ENCODE measurements around the gene SLC1A7. TPM values are rescaled to one million over a fixed set of nuclear protein-coding genes. Genes with fewer than 3 reads are reported as not detected.

The SLC1A7 gene
- total RNA-seq, 1 donor from 2014 or later = 0.43 TPM

- no peak for DNase-seq (ENCODE audit: low spot score)
- intact Hi-C loops (cut with DNase I) = no loop called here
Measured at GRCh38 chr1:53165408-53165961, 23.0 kb upstream of the SLC1A7 start.

- intact Hi-C loops (cut with DNase I) = no loop called here
- DNase-seq (ENCODE audit: low spot score) = no peak
Measured at GRCh38 chr1:53163291-53163768, 20.9 kb upstream of the SLC1A7 start.

DNA sequence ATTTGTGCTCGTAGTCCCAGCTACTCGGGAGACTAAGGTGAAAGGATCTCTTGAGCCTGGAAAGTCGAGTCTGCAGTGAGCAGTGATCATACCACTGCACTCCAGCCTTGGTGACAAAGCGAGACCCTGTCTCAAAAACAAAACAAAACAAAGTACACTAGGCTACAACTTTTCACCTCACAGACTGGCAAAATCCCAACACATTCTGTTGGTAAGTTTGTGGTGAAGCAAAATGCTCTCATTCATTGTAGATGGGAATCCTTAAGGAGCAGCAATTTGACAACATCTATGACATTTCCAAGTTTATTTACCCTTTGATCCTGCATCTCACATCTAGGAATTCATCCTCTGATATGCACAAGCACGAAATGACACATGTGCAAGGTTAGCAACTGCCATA lies 20.2 kb upstream of the SLC1A7 start:
- intact Hi-C loops (cut with DNase I) = no loop called here

DNA sequence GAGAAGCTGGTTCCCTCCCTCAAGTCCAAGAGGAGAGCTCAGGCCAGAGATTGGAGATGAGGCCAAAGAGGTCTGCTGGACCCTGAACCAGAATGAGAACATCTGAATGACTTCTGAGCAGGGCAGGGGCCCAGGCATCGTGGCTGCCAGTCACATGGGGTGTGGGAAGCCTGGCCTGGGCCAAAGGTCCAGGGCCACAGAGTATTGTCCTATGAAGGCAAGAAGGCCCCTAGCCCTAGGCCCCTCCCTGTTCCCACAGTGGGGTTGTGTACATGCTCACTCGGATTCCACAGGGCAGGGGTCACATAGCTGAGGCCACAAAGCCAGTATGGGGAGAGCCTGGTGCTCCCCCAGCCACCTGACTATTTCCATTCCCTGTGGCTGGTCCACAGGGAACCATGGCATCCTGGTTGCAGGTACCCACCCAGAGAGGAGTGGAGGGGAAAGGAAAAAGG lies 18.5 kb upstream of the SLC1A7 start:
- intact Hi-C loops (cut with DNase I) = no loop called here
- DNase-seq (ENCODE audit: low spot score) = no peak

More for the DNA sequence above, 20.2 kb upstream of the SLC1A7 start:
- no peak for DNase-seq (ENCODE audit: low spot score)

DNA sequence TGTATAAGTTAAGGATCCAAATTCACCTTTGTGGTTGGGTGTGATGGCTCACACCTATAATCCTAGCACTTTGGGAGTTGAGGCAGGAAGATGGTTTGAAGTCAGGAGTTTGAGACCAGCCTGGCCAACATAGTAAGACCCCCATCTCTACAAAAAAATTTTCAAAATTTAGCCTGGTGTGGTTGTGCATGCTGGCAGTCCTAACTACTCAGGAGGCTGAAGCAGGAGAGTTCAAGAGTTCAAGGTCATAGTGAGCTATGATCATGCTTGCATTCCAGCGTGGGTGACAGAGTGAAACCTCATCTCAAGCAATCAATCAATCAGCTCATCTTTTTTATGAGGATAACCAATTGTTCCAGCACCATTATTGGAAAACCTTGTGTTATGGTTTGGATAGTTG lies 16.5 kb upstream of the SLC1A7 start:
- intact Hi-C loops (cut with DNase I) = no loop called here
- DNase-seq (ENCODE audit: low spot score) = no peak

GRCh38 chr1:53156783-53157182 lies 14.3 kb upstream of the SLC1A7 start:
- no peak for DNase-seq (ENCODE audit: low spot score)
- intact Hi-C loops (cut with DNase I) = no loop called here

GRCh38 chr1:53155945-53156344 lies 13.5 kb upstream of the SLC1A7 start:
- no peak for DNase-seq (ENCODE audit: low spot score)
- intact Hi-C loops (cut with DNase I) = no loop called here

DNA sequence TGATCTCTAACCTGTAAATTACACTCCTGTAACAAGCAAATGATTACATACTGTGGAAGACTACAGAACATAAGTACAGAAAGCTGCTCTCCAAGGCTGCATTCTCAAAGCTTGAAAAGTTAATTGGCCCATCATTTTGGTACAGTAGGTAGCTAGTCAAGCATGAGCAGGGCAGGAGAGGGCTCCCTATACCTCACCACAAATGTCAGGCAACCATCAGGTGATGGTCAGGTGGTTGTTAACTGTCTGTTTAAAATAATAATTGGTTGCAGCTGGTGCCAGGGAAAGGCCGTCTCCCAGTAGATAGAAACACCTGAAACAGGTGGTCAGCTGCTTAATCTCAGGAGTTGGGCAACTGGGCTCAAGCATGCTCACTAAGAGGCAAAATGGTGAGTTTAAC lies 13.1 kb upstream of the SLC1A7 start:
- DNase-seq (ENCODE audit: low spot score) = no peak
- intact Hi-C loops (cut with DNase I) = no loop called here

- DNase-seq (ENCODE audit: low spot score) = no peak
- intact Hi-C loops (cut with DNase I) = no loop called here
Measured at GRCh38 chr1:53154859-53155438, 12.5 kb upstream of the SLC1A7 start.

DNA sequence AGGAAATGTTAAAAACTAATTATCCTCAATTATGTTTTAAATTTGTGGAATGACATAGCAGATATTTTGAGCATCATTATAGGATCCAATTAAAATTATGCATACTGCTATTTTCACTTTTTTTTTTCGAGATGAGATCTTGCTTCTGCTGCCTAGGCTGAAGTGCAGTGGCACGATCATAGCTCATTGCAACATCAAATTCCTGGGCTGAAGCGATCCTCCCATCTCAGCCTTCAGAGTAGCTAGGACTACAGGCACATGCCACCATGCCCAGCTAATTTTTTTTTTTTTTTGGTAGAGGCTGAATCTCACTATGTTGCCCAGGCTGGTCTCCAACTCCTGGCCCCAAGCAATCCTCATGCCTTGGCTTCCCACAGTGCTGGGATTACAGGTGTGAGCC lies 11.3 kb upstream of the SLC1A7 start:
- intact Hi-C loops (cut with DNase I) = no loop called here
- DNase-seq (ENCODE audit: low spot score) = no peak

GRCh38 chr1:53148123-53148522 lies 5.7 kb upstream of the SLC1A7 start:
- intact Hi-C loops (cut with DNase I) = no loop called here
- DNase-seq (ENCODE audit: low spot score) = no peak

DNA sequence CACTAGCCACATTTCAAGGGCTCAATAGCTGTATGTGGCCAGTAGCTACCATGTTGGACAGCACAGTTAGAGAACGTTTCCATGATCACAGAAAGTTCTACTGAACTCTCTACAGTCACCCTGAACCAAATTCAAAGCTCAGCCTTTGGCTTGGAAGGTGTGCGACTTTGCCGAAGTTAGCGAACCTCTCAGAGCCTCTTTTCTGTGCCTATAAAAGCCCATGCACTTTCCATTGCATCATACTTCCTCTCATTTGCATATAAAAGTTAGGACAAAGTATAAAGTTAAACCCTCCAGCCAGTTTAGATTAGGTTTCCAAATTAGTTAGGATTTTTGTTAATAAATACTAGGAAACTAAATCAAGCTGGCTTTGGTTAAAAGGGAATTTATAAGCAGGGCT lies 4.7 kb upstream of the SLC1A7 start:
- DNase-seq (ENCODE audit: low spot score) = no peak
- intact Hi-C loops (cut with DNase I) = no loop called here

- DNase-seq (ENCODE audit: low spot score) = no peak
- intact Hi-C loops (cut with DNase I) = no loop called here
Measured at GRCh38 chr1:53145942-53146708, 3.7 kb upstream of the SLC1A7 start.

DNA sequence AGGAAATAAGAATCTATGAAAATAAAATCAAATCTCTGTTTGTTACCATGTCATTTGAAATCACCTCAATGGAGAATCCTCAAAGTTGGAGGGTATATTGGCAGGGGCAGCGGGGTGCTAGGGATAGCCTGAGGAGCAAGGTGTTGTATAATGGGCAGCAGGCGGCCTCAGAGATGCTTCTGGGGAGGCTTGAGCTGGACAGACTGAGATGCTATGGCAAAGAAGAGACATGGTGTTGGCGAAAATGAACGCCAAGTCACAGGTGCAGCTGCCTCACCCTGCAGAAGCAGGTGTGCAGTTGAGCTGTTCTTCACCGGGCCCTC lies 3.1 kb upstream of the SLC1A7 start:
- DNase-seq (ENCODE audit: low spot score) = no peak
- intact Hi-C loops (cut with DNase I) = no loop called here

DNA sequence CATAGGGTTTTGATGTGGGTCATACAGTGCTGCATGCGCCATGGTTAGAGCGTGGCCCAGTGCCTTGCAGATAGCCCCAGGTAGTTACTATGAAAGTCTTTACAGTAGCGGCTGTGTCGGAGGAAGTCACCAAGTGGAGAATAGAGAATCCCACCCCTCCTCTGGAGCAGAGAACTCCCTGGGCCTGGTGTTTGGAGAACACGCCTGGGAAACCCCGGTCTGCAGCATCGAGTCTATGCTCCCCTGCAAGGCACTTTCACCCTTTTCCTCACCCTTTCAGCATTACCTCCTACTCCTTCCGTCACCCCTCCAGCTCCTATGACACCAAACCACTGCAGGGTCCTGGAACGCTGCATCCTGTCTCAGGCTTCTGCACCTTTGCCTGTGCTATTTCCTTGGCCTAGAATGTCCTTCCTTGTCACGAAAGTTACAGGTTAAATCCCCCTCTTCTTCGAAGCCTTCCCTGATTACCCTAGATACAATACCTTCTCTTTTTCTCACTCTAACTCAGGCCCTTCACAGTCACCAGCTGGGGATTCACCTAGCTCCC lies 2.7 kb upstream of the SLC1A7 start:
- DNase-seq (ENCODE audit: low spot score) = no peak
- intact Hi-C loops (cut with DNase I) = no loop called here

- intact Hi-C loops (cut with DNase I) = no loop called here
- DNase-seq (ENCODE audit: low spot score) = no peak
Measured at GRCh38 chr1:53144201-53144600, 1.8 kb upstream of the SLC1A7 start.

GRCh38 chr1:53143527-53143926 lies 1.1 kb upstream of the SLC1A7 start:
- no peak for DNase-seq (ENCODE audit: low spot score)
- intact Hi-C loops (cut with DNase I) = no loop called here

GRCh38 chr1:53141487-53142055 lies 867 bp downstream of the SLC1A7 start:
- no peak for DNase-seq (ENCODE audit: low spot score)
- intact Hi-C loops (cut with DNase I) = no loop called here

GRCh38 chr1:53140451-53140850 lies 2.0 kb downstream of the SLC1A7 start:
- intact Hi-C loops (cut with DNase I) = no loop called here
- no peak for DNase-seq (ENCODE audit: low spot score)

DNA sequence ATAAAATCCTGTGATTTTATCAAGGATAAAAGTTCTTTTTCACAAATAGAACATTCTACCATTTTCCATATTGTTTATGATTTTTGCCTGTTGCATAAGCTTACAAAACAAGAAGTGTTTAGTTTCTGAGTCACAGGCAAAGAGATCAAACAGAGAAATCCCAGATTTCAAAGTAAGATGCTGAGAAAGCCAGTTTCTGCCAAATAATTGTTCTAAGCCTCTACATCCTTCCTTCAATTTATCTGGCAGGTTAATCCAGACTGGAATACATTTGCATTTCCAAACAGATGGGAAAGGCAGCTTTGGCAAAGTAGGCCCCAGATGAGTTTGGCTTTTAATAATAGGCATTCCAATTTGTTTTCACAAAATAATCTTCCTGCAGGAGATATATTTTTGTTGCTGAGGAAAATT lies 2.5 kb downstream of the SLC1A7 start:
- no peak for DNase-seq (ENCODE audit: low spot score)
- intact Hi-C loops (cut with DNase I) = no loop called here
